ENCODE data around the gene MTHFD2. TPM values are rescaled to one million over a fixed set of nuclear protein-coding genes. Genes with fewer than 3 reads are reported as not detected.

Gene MTHFD2
- total RNA-seq, 2 donors from 2014 or later: 93.3 to 216 TPM

GRCh38 chr2:74264281-74264680 is 65.9 kb downstream of the MTHFD2 start:
- TF ChIP-seq, protein P1, sequence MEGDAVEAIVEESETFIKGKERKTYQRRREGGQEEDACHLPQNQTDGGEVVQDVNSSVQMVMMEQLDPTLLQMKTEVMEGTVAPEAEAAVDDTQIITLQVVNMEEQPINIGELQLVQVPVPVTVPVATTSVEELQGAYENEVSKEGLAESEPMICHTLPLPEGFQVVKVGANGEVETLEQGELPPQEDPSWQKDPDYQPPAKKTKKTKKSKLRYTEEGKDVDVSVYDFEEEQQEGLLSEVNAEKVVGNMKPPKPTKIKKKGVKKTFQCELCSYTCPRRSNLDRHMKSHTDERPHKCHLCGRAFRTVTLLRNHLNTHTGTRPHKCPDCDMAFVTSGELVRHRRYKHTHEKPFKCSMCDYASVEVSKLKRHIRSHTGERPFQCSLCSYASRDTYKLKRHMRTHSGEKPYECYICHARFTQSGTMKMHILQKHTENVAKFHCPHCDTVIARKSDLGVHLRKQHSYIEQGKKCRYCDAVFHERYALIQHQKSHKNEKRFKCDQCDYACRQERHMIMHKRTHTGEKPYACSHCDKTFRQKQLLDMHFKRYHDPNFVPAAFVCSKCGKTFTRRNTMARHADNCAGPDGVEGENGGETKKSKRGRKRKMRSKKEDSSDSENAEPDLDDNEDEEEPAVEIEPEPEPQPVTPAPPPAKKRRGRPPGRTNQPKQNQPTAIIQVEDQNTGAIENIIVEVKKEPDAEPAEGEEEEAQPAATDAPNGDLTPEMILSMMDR (IDR thresholded peaks at IDR 0.05): no peak
- DNase-seq (ENCODE audit: low spot score): no peak
- H3K36me3 ChIP-seq: no peaks in the 10 kb centered on the region

DNA sequence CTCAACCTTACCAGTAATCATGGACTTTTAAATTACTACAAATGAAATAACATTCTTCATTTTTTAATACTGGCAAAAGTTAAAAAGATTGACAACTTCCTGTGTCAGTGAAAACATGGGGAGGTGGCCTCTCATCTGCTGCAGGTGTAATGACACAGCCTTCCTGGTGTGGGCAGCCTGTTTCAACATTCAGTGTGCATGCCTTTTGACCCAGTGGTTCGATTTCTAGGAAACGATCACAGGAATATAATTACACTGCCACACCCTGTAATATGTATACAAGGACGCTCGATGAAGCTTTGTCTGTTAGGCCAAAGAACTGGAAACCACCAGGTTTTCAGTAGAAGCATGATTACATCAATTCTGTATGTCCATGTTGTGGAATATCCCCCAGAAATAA is 68.7 kb downstream of the MTHFD2 start:
- H3K36me3 ChIP-seq: no peaks in the 10 kb centered on the region
- H3K27ac ChIP-seq: no peak overlapping the region
- DNase-seq (ENCODE audit: low spot score) (no peak), ATAC-seq (ENCODE audit: insufficient number of reproducible peaks, low FRiP score, low read depth) (no peak)
- no peaks in the 10 kb centered on the region for H3K9me3 ChIP-seq
- no peaks in the 10 kb centered on the region for H3K4me1 ChIP-seq (ENCODE audit: control insufficient read depth in 1 of 2, low read depth in 2 of 2)
- H3K27me3 ChIP-seq (replicated peaks; ENCODE audit: insufficient read depth): no peaks in the 10 kb centered on the region
- TF ChIP-seq, protein P1 (IDR thresholded peaks at IDR 0.05): no peak
- no peak overlapping the region for H3K4me3 ChIP-seq

More at GRCh38 chr2:74264281-74264680, 65.9 kb downstream of the MTHFD2 start:
- Histone ChIP-seq H3K4me3 (no peak overlapping the region), H3K27me3 (replicated peaks; ENCODE audit: insufficient read depth) (no peaks in the 10 kb centered on the region), H3K9me3 (no peaks in the 10 kb centered on the region), H3K27ac (no peak overlapping the region), H3K4me1 (ENCODE audit: control insufficient read depth in 1 of 2, low read depth in 2 of 2) (peaks cover 0 to 4% of the 10 kb centered on the region in 2 donors)
- ATAC-seq (ENCODE audit: insufficient number of reproducible peaks, low FRiP score, low read depth): no peak

Other genes with a start within 250 kb of the MTHFD2 start
- gene TET3, start 213.7 kb upstream of the MTHFD2 start, total RNA-seq: 10 to 100 TPM in 1 of 2 donors, 1 to 10 TPM in 1; 8.7 to 15.8 TPM
- gene BOLA3, start 50.7 kb upstream of the MTHFD2 start, total RNA-seq: 10 to 100 TPM; 17.2 to 21.1 TPM
- 100 to 1,000 TPM in 1 of 2 donors, 10 to 100 TPM in 1; 97.0 to 107 TPM for gene MOB1A, start 19.7 kb upstream of the MTHFD2 start, total RNA-seq
- 1 to 10 TPM; 2.2 to 9.5 TPM for gene SLC4A5, start 144.8 kb downstream of the MTHFD2 start, total RNA-seq
- gene DCTN1, start 181.7 kb downstream of the MTHFD2 start, total RNA-seq: 100 to 1,000 TPM; 123 to 332 TPM
- 1 to 10 TPM; 1.7 to 1.9 TPM for gene C2orf81, start 223.0 kb downstream of the MTHFD2 start, total RNA-seq
- 1 to 10 TPM; 6.1 to 6.2 TPM for gene WDR54, start 223.1 kb downstream of the MTHFD2 start, total RNA-seq
- 10 to 100 TPM; 23.2 to 25.6 TPM for gene RTKN, start 243.3 kb downstream of the MTHFD2 start, total RNA-seq

Measured in thoracic aorta (tissue), 2 donors.